ENCODE results near the gene MED27. TPM values are rescaled to one million over a fixed set of nuclear protein-coding genes. Genes with fewer than 3 reads are reported as not detected.

The MED27 gene
- total and polyA plus RNA-seq, 2 experiments from 2014 or later, result 17.2 to 32.1 TPM

DNA sequence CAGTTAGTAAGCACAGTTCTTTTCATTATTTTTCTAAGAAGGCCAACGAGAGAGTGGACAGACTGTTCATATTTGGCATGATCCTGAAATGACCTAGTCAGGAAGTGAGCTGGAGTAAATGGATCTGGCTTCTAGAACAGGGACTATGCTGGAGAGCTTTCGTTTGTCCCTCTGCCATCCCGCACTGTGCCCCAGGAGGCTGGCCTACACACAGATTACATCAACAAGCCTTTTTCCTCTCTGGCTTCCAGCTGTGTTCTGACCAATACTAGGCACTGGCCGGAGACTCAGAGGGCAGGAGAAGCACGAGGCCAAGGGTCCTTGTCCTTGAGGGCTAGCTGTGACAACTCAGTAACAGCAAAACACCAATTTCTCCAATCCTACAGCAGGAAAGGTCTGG, 127.8 kb downstream of the MED27 start:
- H3K27ac ChIP-seq, result no peak overlapping the region
- no peak overlapping the region for H3K4me2 ChIP-seq
- TF ChIP-seq EZH2phosphoT487 (IDR thresholded peaks at IDR 0.05; ENCODE audit: low read depth, severe bottlenecking, unreplicated experiment) (no peak), EZH2 (IDR thresholded peaks at IDR 0.05; ENCODE audit: borderline replicate concordance) (no peak)
- TF ChIP-seq, protein P1, sequence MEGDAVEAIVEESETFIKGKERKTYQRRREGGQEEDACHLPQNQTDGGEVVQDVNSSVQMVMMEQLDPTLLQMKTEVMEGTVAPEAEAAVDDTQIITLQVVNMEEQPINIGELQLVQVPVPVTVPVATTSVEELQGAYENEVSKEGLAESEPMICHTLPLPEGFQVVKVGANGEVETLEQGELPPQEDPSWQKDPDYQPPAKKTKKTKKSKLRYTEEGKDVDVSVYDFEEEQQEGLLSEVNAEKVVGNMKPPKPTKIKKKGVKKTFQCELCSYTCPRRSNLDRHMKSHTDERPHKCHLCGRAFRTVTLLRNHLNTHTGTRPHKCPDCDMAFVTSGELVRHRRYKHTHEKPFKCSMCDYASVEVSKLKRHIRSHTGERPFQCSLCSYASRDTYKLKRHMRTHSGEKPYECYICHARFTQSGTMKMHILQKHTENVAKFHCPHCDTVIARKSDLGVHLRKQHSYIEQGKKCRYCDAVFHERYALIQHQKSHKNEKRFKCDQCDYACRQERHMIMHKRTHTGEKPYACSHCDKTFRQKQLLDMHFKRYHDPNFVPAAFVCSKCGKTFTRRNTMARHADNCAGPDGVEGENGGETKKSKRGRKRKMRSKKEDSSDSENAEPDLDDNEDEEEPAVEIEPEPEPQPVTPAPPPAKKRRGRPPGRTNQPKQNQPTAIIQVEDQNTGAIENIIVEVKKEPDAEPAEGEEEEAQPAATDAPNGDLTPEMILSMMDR (IDR thresholded peaks at IDR 0.05; ENCODE audit: poor library complexity), result no peak
- H3K9me2 ChIP-seq (replicated peaks; ENCODE audit: insufficient read depth), result no peaks in the 10 kb centered on the region
- H3K4me3 ChIP-seq, result no peak overlapping the region
- 76% methylated on average over 5 of the region's 5 CpGs for WGBS (ENCODE audit: low lambda C conversion rate, missing lambda C conversion rate)
- H4K20me1 ChIP-seq (ENCODE audit: insufficient read depth, poor library complexity, severe bottlenecking), result no peaks in the 10 kb centered on the region
- no peak overlapping the region for H2AFZ ChIP-seq
- no peaks in the 10 kb centered on the region for H3K9me3 ChIP-seq (ENCODE audit: low read depth)
- no peaks in the 10 kb centered on the region for H3K79me2 ChIP-seq
- H3K36me3 ChIP-seq (replicated peaks; ENCODE audit: insufficient read depth, low read depth), result no peaks in the 10 kb centered on the region
- no peaks in the 10 kb centered on the region for H3K4me1 ChIP-seq (ENCODE audit: insufficient read depth)
- no peaks in the 10 kb centered on the region for H3K27me3 ChIP-seq
- no peak for DNase-seq (ENCODE audit: low spot score)

DNA sequence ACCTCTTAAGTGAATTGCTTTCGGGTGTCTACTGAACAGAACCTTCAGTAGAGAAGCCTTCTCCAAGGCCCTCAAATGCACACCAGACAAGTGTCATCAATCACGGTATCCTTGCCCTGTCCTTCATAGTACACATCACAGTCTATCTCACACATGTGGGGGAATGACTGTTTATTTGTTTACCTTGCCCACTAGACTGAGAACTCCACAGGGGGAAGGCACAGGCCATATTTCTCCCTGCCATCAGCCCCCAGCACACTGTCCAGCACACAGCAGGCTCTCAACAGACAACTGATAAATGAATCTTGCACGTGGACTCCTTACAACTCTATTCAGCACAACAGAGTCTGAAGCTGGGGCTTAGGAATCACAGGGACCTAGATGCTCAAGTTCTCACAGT, 128.5 kb downstream of the MED27 start:
- no peaks in the 10 kb centered on the region for H4K20me1 ChIP-seq (ENCODE audit: insufficient read depth, poor library complexity, severe bottlenecking)
- TF ChIP-seq EZH2phosphoT487 (IDR thresholded peaks at IDR 0.05; ENCODE audit: low read depth, severe bottlenecking, unreplicated experiment), result no peak
- TF ChIP-seq, protein P1 (IDR thresholded peaks at IDR 0.05; ENCODE audit: poor library complexity), result no peak
- TF ChIP-seq EZH2 (IDR thresholded peaks at IDR 0.05; ENCODE audit: borderline replicate concordance), result no peak

DNA sequence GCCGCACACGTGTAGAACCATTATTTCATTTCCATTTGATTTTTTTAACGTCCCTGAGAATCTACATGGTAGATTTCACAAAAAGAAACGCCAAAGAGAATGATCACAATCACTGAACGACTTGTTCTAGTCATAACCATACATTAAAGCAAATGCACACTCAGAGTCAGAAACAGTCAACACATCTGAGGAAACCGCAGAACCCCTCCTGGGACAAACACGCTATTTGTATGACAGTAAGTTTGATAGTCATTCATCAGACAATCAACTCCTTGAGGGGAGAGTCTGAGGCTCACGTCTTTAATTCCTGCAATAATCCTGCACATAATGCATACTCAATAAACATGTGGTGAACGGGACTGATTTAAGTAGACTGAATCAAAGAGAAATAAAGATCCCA, 129.2 kb downstream of the MED27 start:
- no peaks in the 10 kb centered on the region for H3K79me2 ChIP-seq
- no peaks in the 10 kb centered on the region for H4K20me1 ChIP-seq (ENCODE audit: insufficient read depth, poor library complexity, severe bottlenecking)
- H3K27me3 ChIP-seq, result no peaks in the 10 kb centered on the region
- H3K4me3 ChIP-seq, result no peak overlapping the region
- H3K4me1 ChIP-seq (ENCODE audit: insufficient read depth), result no peaks in the 10 kb centered on the region
- H3K9me3 ChIP-seq (ENCODE audit: low read depth), result no peaks in the 10 kb centered on the region
- DNase-seq (ENCODE audit: low spot score), result no peak
- H3K27ac ChIP-seq, result no peak overlapping the region
- no peak overlapping the region for H3K4me2 ChIP-seq
- no peaks in the 10 kb centered on the region for H3K9me2 ChIP-seq (replicated peaks; ENCODE audit: insufficient read depth)
- WGBS (ENCODE audit: low lambda C conversion rate, missing lambda C conversion rate), result 91% methylated on average over 9 of the region's 9 CpGs
- H3K36me3 ChIP-seq (replicated peaks; ENCODE audit: insufficient read depth, low read depth), result no peaks in the 10 kb centered on the region
- H2AFZ ChIP-seq, result no peak overlapping the region
- TF ChIP-seq EZH2 (IDR thresholded peaks at IDR 0.05; ENCODE audit: borderline replicate concordance) (no peak), EZH2phosphoT487 (IDR thresholded peaks at IDR 0.05; ENCODE audit: low read depth, severe bottlenecking, unreplicated experiment) (no peak)
- TF ChIP-seq, protein P1 (IDR thresholded peaks at IDR 0.05; ENCODE audit: poor library complexity), result no peak

More for the DNA sequence above, 128.5 kb downstream of the MED27 start:
- no peaks in the 10 kb centered on the region for H3K27me3 ChIP-seq
- no peak overlapping the region for H3K4me2 ChIP-seq
- no peak overlapping the region for H3K27ac ChIP-seq
- no peak overlapping the region for H3K4me3 ChIP-seq
- no peaks in the 10 kb centered on the region for H3K79me2 ChIP-seq
- H3K36me3 ChIP-seq (replicated peaks; ENCODE audit: insufficient read depth, low read depth), result no peaks in the 10 kb centered on the region
- H3K9me3 ChIP-seq (ENCODE audit: low read depth), result no peaks in the 10 kb centered on the region
- 79% methylated on average over 3 of the region's 3 CpGs for WGBS (ENCODE audit: low lambda C conversion rate, missing lambda C conversion rate)
- H3K9me2 ChIP-seq (replicated peaks; ENCODE audit: insufficient read depth), result no peaks in the 10 kb centered on the region
- H3K4me1 ChIP-seq (ENCODE audit: insufficient read depth), result no peaks in the 10 kb centered on the region
- no peak for DNase-seq (ENCODE audit: low spot score)
- H2AFZ ChIP-seq, result no peak overlapping the region

DNA sequence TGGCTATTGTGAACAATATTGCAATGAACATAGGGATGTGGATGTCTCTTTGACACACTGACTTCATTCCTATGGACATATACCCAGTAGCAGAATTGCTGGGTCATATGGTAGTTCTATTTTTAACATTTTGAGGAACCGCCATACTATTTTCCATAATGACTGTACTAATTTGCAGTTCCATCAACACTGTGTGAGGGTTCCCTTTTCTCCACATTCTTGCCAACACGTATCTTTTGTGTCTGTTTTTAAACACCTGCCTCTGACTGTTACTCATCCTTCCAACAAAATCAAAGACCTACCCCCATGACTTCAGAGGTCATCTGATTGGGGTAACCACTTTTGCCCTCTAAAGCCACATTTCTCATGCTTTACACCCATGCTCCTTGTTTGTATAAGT, 133.5 kb downstream of the MED27 start:
- Histone ChIP-seq H2AFZ (no peak overlapping the region), H3K4me1 (ENCODE audit: insufficient read depth) (no peaks in the 10 kb centered on the region), H3K9me3 (ENCODE audit: low read depth) (no peaks in the 10 kb centered on the region), H3K79me2 (no peaks in the 10 kb centered on the region), H3K27me3 (no peaks in the 10 kb centered on the region), H3K4me3 (no peak overlapping the region), H3K9me2 (replicated peaks; ENCODE audit: insufficient read depth) (no peaks in the 10 kb centered on the region), H3K27ac (no peak overlapping the region), H3K36me3 (replicated peaks; ENCODE audit: insufficient read depth, low read depth) (no peaks in the 10 kb centered on the region), H3K4me2 (no peak overlapping the region), H4K20me1 (ENCODE audit: insufficient read depth, poor library complexity, severe bottlenecking) (no peaks in the 10 kb centered on the region)
- TF ChIP-seq EZH2 (IDR thresholded peaks at IDR 0.05; ENCODE audit: borderline replicate concordance) (no peak), EZH2phosphoT487 (IDR thresholded peaks at IDR 0.05; ENCODE audit: low read depth, severe bottlenecking, unreplicated experiment) (no peak)
- TF ChIP-seq, protein P1 (IDR thresholded peaks at IDR 0.05; ENCODE audit: poor library complexity), result no peak
- no peak for DNase-seq (ENCODE audit: low spot score)
- WGBS (ENCODE audit: low lambda C conversion rate, missing lambda C conversion rate), result 89% methylated on average over 2 of the region's 2 CpGs

Measured in hepatocyte (in vitro differentiated cells).